HG02588 (cell line): ENCODE measurements around the gene AGMAT.

Experiments
- ATAC-seq: cut with Tn5 transposase; IDR thresholded peaks from one replicate; pipeline ENCODE4 v1.9.1; 2021; ENCODE audit warnings: mild to moderate bottlenecking, moderate library complexity; ENCODE audit not compliant: unreplicated experiment

The AGMAT gene

GRCh38 chr1:15570861-15571260, 14.0 kb downstream of the AGMAT start:
- ATAC-seq = no peak

GRCh38 chr1:15568387-15569073, 16.3 kb downstream of the AGMAT start:
- no peak for ATAC-seq

- no peak for ATAC-seq
These were observed 25.6 kb downstream of the AGMAT start for GRCh38 chr1:15559189-15559810.

- ATAC-seq = no peak
These were observed 26.3 kb downstream of the AGMAT start for GRCh38 chr1:15558516-15558915.

- ATAC-seq = no peak
These were observed 27.3 kb downstream of the AGMAT start for GRCh38 chr1:15557594-15557993.

- no peak for ATAC-seq
These were observed 27.8 kb downstream of the AGMAT start for GRCh38 chr1:15557008-15557407.

GRCh38 chr1:15550573-15550972, 34.3 kb downstream of the AGMAT start:
- ATAC-seq = no peak

GRCh38 chr1:15546641-15547040, 38.2 kb downstream of the AGMAT start:
- ATAC-seq = no peak

GRCh38 chr1:15543589-15544568, 41.0 kb downstream of the AGMAT start:
- no peak for ATAC-seq

GRCh38 chr1:15543251-15543588, 41.6 kb downstream of the AGMAT start:
- ATAC-seq = no peak

- ATAC-seq = no peak
These were observed 42.2 kb downstream of the AGMAT start for GRCh38 chr1:15542388-15543250.

GRCh38 chr1:15541231-15541792, 43.5 kb downstream of the AGMAT start:
- ATAC-seq = no peak

GRCh38 chr1:15540186-15540585, 44.7 kb downstream of the AGMAT start:
- no peak for ATAC-seq

GRCh38 chr1:15538771-15539170, 46.1 kb downstream of the AGMAT start:
- ATAC-seq = no peak

GRCh38 chr1:15531682-15532081, 53.2 kb downstream of the AGMAT start:
- ATAC-seq = no peak

GRCh38 chr1:15531003-15531402, 53.8 kb downstream of the AGMAT start:
- ATAC-seq = no peak

GRCh38 chr1:15526490-15527339, 58.1 kb downstream of the AGMAT start, which contains the start of gene DNAJC16:
TSS of gene DNAJC16 (plus strand) at chr1:15526848. CDS start at chr1:15529106, 2,258 bp downstream.
- peak; percentile 47 for ATAC-seq

- ATAC-seq = no peak
These were observed 58.8 kb downstream of the AGMAT start for GRCh38 chr1:15526021-15526489.
